Neural progenitor cell (in vitro differentiated cells): ENCODE data around the gene SMIM31. TPM values are rescaled to one million over a fixed set of nuclear protein-coding genes. Genes with fewer than 3 reads are reported as not detected.

ENCODE experiments used
- DNase-seq: peaks from one replicate; pipeline ENCODE4 v3.0.0-alpha.2; 2016; ENCODE audit warnings: low spot score
- H2AFZ ChIP-seq: fragments of 200-600 bp; sonication (generic); replicated peaks from 2 replicates; pipeline ENCODE4 v1.6.1; 2016; ENCODE audit warnings: antibody characterized with exemption
- H3F3A ChIP-seq: fragments of 200-600 bp; sonication (generic); 2 replicates; pipeline ENCODE4 v1.6.1; 2016; ENCODE audit warnings: antibody characterized with exemption, low read depth
- H3K27ac ChIP-seq: fragments of 200-600 bp; sonication (generic); 2 replicates; pipeline ENCODE4 v1.5.1; 2016; ENCODE audit warnings: mild to moderate bottlenecking
- H3K27me3 ChIP-seq: fragments of 200-600 bp; sonication (generic); 2 replicates; pipeline ENCODE4 v1.6.1; 2016; ENCODE audit warnings: mild to moderate bottlenecking, moderate library complexity
- H3K36me3 ChIP-seq: fragments of 200-600 bp; sonication (generic); 2 replicates; pipeline ENCODE4 v1.5.1; 2016
- H3K4me1 ChIP-seq: fragments of 200-600 bp; sonication (generic); 2 replicates; pipeline ENCODE4 v1.6.1; 2016; ENCODE audit warnings: mixed run types
- H3K4me2 ChIP-seq: fragments of 200-600 bp; sonication (generic); 2 replicates; pipeline ENCODE4 v1.6.1; 2016
- H3K4me3 ChIP-seq: fragments of 200-600 bp; sonication (generic); 2 replicates; pipeline ENCODE4 v1.5.1; 2016
- H3K79me2 ChIP-seq: fragments of 200-600 bp; sonication (generic); 2 replicates; pipeline ENCODE4 v1.6.1; 2016; ENCODE audit warnings: low read depth
- H3K9ac ChIP-seq: fragments of 200-600 bp; sonication (generic); 2 replicates; pipeline ENCODE4 v1.6.1; 2016
- H3K9me3 ChIP-seq: fragments of 200-600 bp; sonication (generic); 2 replicates; pipeline ENCODE4 v1.5.1; 2016; ENCODE audit warnings: low read depth
- H4K20me1 ChIP-seq: fragments of 200-600 bp; sonication (generic); 2 replicates; pipeline ENCODE4 v1.6.1; 2016; ENCODE audit warnings: low read depth
- H3K27ac Mint-ChIP-seq: 3 replicates; pipeline ENCODE4 v1.8.0; 2021; ENCODE audit warnings: mixed read lengths
- H3K27me3 Mint-ChIP-seq: 2 replicates; pipeline ENCODE4 v1.8.0; 2022; ENCODE audit warnings: low read depth, mild to moderate bottlenecking, inconsistent platforms, moderate library complexity, mixed read lengths; ENCODE audit not compliant: insufficient read depth
- H3K36me3 Mint-ChIP-seq: 3 replicates; pipeline ENCODE4 v1.8.0; 2021; ENCODE audit warnings: mixed read lengths
- H3K4me1 Mint-ChIP-seq: 3 replicates; pipeline ENCODE4 v1.8.0; 2021; ENCODE audit warnings: mixed read lengths
- H3K4me3 Mint-ChIP-seq: 3 replicates; pipeline ENCODE4 v1.8.0; 2021; ENCODE audit warnings: mild to moderate bottlenecking, moderate library complexity, mixed read lengths
- H3K9me3 Mint-ChIP-seq: 3 replicates; pipeline ENCODE4 v1.8.0; 2020; ENCODE audit warnings: mixed read lengths
- CTCF ChIP-seq: fragments of 200-600 bp; sonication (generic); IDR thresholded peaks from 2 replicates; pipeline ENCODE4 v1.5.1; 2017; ENCODE audit warnings: antibody characterized with exemption, mild to moderate bottlenecking
- EZH2 ChIP-seq: fragments of 200-600 bp; sonication (generic); IDR thresholded peaks from 2 replicates; pipeline ENCODE4 v1.6.1; 2017; ENCODE audit warnings: antibody characterized with exemption, mild to moderate bottlenecking, moderate library complexity
- EZH2phosphoT487 ChIP-seq: fragments of 200-600 bp; sonication (generic); IDR thresholded peaks from 2 replicates; pipeline ENCODE4 v1.6.1; 2017; ENCODE audit warnings: antibody characterized with exemption
- total RNA-seq: library from RNA; depleted of rRNA; stranded (reverse); fragments of >200 nt; gene quantifications from 2 replicates; pipeline ENCODE4 v1.2.3, GENCODE V29; 2015; ENCODE audit warnings: low replicate concordance

SMIM31 gene
- total RNA-seq, 1 donor from 2014 or later = not detected

- no peaks in the 10 kb centered on the region for H3K4me1 Mint-ChIP-seq
- Histone ChIP-seq H2AFZ (peak overlapping the region; percentile 40), H3K36me3 (no peaks in the 10 kb centered on the region), H3K9me3 (no peaks in the 10 kb centered on the region), H3K9ac (no peak overlapping the region), H3K4me3 (no peak overlapping the region), H4K20me1 (no peaks in the 10 kb centered on the region), H3K4me1 (no peaks in the 10 kb centered on the region), H3K79me2 (no peaks in the 10 kb centered on the region), H3K27me3 (no peaks in the 10 kb centered on the region), H3F3A (no peaks in the 10 kb centered on the region), H3K4me2 (no peak overlapping the region), H3K27ac (no peak overlapping the region)
- TF ChIP-seq EZH2phosphoT487 = no peak
- TF ChIP-seq CTCF = no peak
- no peak for TF ChIP-seq EZH2
- no peak overlapping the region for H3K4me3 Mint-ChIP-seq
- H3K36me3 Mint-ChIP-seq = no peaks in the 10 kb centered on the region
- H3K27me3 Mint-ChIP-seq = no peaks in the 10 kb centered on the region
- H3K9me3 Mint-ChIP-seq = no peaks in the 10 kb centered on the region
- H3K27ac Mint-ChIP-seq = no peak overlapping the region
- no peak for DNase-seq
These were observed 19.4 kb upstream of the SMIM31 start for GRCh38 chr4:164734484-164734883.

- Histone ChIP-seq H3K9me3 (peaks cover 2% of the 10 kb centered on the region), H3K27ac (no peak overlapping the region), H3K36me3 (no peaks in the 10 kb centered on the region), H3K79me2 (no peaks in the 10 kb centered on the region), H3K4me2 (no peak overlapping the region), H3K4me1 (no peaks in the 10 kb centered on the region), H3F3A (no peaks in the 10 kb centered on the region), H3K4me3 (no peak overlapping the region), H4K20me1 (no peaks in the 10 kb centered on the region), H2AFZ (no peak overlapping the region), H3K9ac (no peak overlapping the region), H3K27me3 (no peaks in the 10 kb centered on the region)
- Mint-ChIP-seq H3K4me1 (no peaks in the 10 kb centered on the region), H3K27me3 (no peaks in the 10 kb centered on the region), H3K9me3 (peaks cover 17% of the 10 kb centered on the region), H3K4me3 (no peak overlapping the region), H3K36me3 (no peaks in the 10 kb centered on the region), H3K27ac (no peak overlapping the region)
- peak; percentile 65 for TF ChIP-seq CTCF
- TF ChIP-seq EZH2 = no peak
- peak; percentile 33 for DNase-seq
These were observed 5.6 kb upstream of the SMIM31 start for GRCh38 chr4:164748375-164748774.

- Histone ChIP-seq H3K36me3 (no peaks in the 10 kb centered on the region), H3K9me3 (peaks cover 2% of the 10 kb centered on the region), H3K27ac (no peak overlapping the region), H3K4me1 (no peaks in the 10 kb centered on the region), H3K27me3 (no peaks in the 10 kb centered on the region), H3F3A (no peaks in the 10 kb centered on the region), H2AFZ (no peak overlapping the region), H4K20me1 (no peaks in the 10 kb centered on the region), H3K79me2 (no peaks in the 10 kb centered on the region), H3K9ac (no peak overlapping the region), H3K4me2 (no peak overlapping the region), H3K4me3 (no peak overlapping the region)
- DNase-seq = no peak
- Mint-ChIP-seq H3K9me3 (peaks cover 17% of the 10 kb centered on the region), H3K4me1 (no peaks in the 10 kb centered on the region), H3K36me3 (no peaks in the 10 kb centered on the region), H3K27me3 (no peaks in the 10 kb centered on the region), H3K4me3 (no peak overlapping the region), H3K27ac (no peak overlapping the region)
- no peak for TF ChIP-seq EZH2phosphoT487
- no peak for TF ChIP-seq CTCF
- no peak for TF ChIP-seq EZH2
These were observed 1.5 kb downstream of the SMIM31 start for GRCh38 chr4:164755432-164755831.
